ENCODE results near the gene SERPINF2. TPM values are rescaled to one million over a fixed set of nuclear protein-coding genes. Genes with fewer than 3 reads are reported as not detected.

The SERPINF2 gene
- total RNA-seq, 1 donor from 2014 or later = 74.5 TPM

DNA sequence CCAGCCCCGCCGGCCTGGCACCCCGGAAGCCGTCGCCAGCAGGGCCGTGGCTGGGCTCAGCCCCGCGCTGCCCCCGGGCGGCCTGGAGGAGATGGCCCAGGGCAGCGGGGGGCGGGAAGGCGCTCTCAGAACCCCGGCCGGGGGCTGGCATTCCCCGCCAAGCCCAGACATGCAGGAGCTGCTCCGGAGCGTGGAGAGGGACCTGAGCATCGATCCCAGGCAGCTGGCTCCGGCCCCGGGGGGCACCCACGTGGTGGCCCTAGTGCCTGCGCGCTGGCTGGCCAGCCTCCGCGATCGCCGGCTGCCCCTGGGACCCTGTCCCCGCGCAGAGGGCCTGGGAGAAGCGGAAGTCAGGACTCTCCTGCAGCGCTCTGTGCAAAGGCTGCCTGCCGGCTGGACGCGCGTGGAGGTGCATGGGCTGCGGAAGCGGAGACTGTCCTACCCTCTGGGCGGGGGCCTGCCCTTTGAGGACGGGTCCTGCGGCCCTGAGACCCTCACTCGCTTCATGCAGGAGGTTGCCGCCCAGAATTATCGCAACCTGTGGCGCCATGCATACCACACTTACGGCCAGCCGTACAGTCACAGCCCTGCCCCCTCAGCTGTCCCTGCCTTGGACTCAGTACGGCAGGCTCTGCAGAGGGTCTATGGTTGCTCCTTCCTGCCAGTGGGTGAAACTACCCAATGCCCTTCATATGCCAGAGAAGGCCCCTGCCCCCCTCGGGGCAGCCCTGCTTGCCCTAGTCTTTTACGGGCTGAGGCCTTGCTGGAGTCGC is 17.6 kb upstream of the SERPINF2 start:
- Mint-ChIP-seq H3K9me3 (ENCODE audit: low read depth) (no peaks in the 10 kb centered on the region), H3K4me1 (ENCODE audit: low read depth) (peaks cover 3% of the 10 kb centered on the region), H3K36me3 (ENCODE audit: insufficient read depth) (peaks cover 1% of the 10 kb centered on the region), H3K27ac (no peak overlapping the region), H3K4me3 (ENCODE audit: low read depth) (peak overlapping the region; percentile 61), H3K27me3 (no peaks in the 10 kb centered on the region)
- DNase-seq (ENCODE audit: low spot score, unreplicated experiment) = no peak
- peak; percentile 14 for TF ChIP-seq CTCF (IDR thresholded peaks at IDR 0.05; ENCODE audit: unreplicated experiment)

GRCh38 chr17:1725642-1726511 is 16.8 kb upstream of the SERPINF2 start:
- Mint-ChIP-seq H3K4me3 (ENCODE audit: low read depth) (peak overlapping the region; percentile 61), H3K9me3 (ENCODE audit: low read depth) (no peaks in the 10 kb centered on the region), H3K36me3 (ENCODE audit: insufficient read depth) (peaks cover 1% of the 10 kb centered on the region), H3K27ac (no peak overlapping the region), H3K27me3 (no peaks in the 10 kb centered on the region), H3K4me1 (ENCODE audit: low read depth) (peaks cover 3% of the 10 kb centered on the region)
- DNase-seq (ENCODE audit: low spot score, unreplicated experiment) = no peak
- TF ChIP-seq CTCF (IDR thresholded peaks at IDR 0.05; ENCODE audit: unreplicated experiment) = no peak

GRCh38 chr17:1726626-1727257 is 15.9 kb upstream of the SERPINF2 start:
- Mint-ChIP-seq H3K9me3 (ENCODE audit: low read depth) (no peaks in the 10 kb centered on the region), H3K36me3 (ENCODE audit: insufficient read depth) (peaks cover 1% of the 10 kb centered on the region), H3K4me1 (ENCODE audit: low read depth) (peaks cover 3% of the 10 kb centered on the region), H3K27me3 (no peaks in the 10 kb centered on the region), H3K4me3 (ENCODE audit: low read depth) (no peak overlapping the region), H3K27ac (no peak overlapping the region)
- no peak for DNase-seq (ENCODE audit: low spot score, unreplicated experiment)
- TF ChIP-seq CTCF (IDR thresholded peaks at IDR 0.05; ENCODE audit: unreplicated experiment) = no peak

- Mint-ChIP-seq H3K27me3 (no peaks in the 10 kb centered on the region), H3K4me3 (ENCODE audit: low read depth) (no peak overlapping the region), H3K4me1 (ENCODE audit: low read depth) (peaks cover 3% of the 10 kb centered on the region), H3K27ac (no peak overlapping the region), H3K36me3 (ENCODE audit: insufficient read depth) (peaks cover 1% of the 10 kb centered on the region), H3K9me3 (ENCODE audit: low read depth) (no peaks in the 10 kb centered on the region)
- no peak for TF ChIP-seq CTCF (IDR thresholded peaks at IDR 0.05; ENCODE audit: unreplicated experiment)
- no peak for DNase-seq (ENCODE audit: low spot score, unreplicated experiment)
Measured at GRCh38 chr17:1727258-1727789, 15.3 kb upstream of the SERPINF2 start.

All from progenitor cell of endocrine pancreas (in vitro differentiated cells).